ENCODE measurements around the gene LRCH2.
"Not testable (repeated sequence)": the region's sequence is repeated elsewhere in the genome, so short reads cannot be mapped to it uniquely, and the experiment has no call there.

LRCH2 gene

DNA sequence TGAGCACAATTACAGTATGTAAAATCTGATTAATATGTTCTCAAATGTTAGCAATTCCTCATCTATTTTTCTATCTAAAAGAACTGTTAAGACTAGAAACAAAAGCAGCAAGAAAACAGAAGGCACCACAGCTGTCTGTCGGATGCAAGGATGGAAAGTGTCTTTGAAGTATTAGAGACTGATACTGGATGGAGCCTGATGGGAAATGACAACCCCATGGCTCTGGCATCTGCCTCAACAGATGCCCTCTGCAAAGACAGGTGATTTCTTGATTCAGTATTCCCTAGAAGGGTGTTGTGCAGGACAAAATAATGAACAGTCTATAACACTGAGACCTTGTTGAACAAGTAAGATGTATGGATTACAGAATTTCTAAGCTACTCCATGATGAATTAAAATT, 19.7 kb downstream of the LRCH2 start:
- DNase-seq (ENCODE audit: low spot score): no peak
- TF ChIP-seq CTCF (IDR thresholded peaks at IDR 0.05; ENCODE audit: borderline replicate concordance, control extremely low read depth, extremely low read depth, insufficient read depth, missing control alignments): no peak
- in situ Hi-C loops (cut with MboI; ENCODE audit: low sequenced_read_pairs, unreplicated experiment): no loop called here

- DNase-seq (ENCODE audit: low spot score); in situ Hi-C loops (cut with MboI; ENCODE audit: low sequenced_read_pairs, unreplicated experiment): not testable (repeated sequence)
Measured at GRCh38 chrX:115209547-115209946, 24.3 kb downstream of the LRCH2 start.

- no peak for TF ChIP-seq CTCF (IDR thresholded peaks at IDR 0.05; ENCODE audit: borderline replicate concordance, control extremely low read depth, extremely low read depth, insufficient read depth, missing control alignments)
- DNase-seq (ENCODE audit: low spot score): no peak
- in situ Hi-C loops (cut with MboI; ENCODE audit: low sequenced_read_pairs, unreplicated experiment): no loop called here
Measured at GRCh38 chrX:115204040-115204439, 29.9 kb downstream of the LRCH2 start.

GRCh38 chrX:115192244-115192700, 41.6 kb downstream of the LRCH2 start:
- no peak for TF ChIP-seq CTCF (IDR thresholded peaks at IDR 0.05; ENCODE audit: borderline replicate concordance, control extremely low read depth, extremely low read depth, insufficient read depth, missing control alignments)
- in situ Hi-C loops (cut with MboI; ENCODE audit: low sequenced_read_pairs, unreplicated experiment): no loop called here
- DNase-seq (ENCODE audit: low spot score): no peak

DNA sequence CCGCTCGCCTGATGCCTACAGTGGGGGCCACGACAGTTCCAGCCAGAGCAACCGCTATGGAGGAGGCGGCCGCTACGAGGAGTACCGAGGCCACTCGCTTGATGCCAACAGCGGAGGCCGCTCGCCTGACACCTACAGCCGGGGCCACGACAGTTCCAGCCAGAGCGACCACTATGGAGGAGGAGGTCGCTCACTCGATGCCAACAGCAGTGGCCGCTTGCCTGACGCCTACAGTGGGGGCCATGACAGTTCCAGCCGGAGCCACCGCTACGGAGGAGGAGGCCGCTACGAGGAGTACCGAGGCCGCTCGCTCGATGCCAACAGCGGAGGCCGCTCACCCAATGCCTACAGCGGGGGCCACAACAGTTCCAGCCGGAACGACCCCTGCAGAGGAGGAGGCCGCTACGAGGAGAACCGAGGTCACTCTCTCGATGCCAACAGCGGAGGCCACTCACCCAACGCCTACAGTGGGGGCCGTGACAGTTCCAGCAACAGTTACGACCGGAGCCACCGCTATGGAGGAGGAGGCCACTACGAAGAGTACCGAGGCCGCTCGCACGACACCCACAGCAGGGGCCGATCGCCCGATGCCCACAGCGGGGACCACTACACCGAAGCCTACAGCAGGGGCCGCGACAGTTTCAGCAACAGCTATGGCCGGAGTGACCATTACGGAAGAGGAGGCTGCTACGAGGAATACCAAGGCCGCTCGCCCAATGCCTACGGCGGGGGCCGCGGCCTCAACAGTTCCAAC, 42.2 kb downstream of the LRCH2 start:
- no peak for TF ChIP-seq CTCF (IDR thresholded peaks at IDR 0.05; ENCODE audit: borderline replicate concordance, control extremely low read depth, extremely low read depth, insufficient read depth, missing control alignments)
- in situ Hi-C loops (cut with MboI; ENCODE audit: low sequenced_read_pairs, unreplicated experiment): no loop called here
- no peak for DNase-seq (ENCODE audit: low spot score)

GRCh38 chrX:115190636-115191489, 43.0 kb downstream of the LRCH2 start:
- in situ Hi-C loops (cut with MboI; ENCODE audit: low sequenced_read_pairs, unreplicated experiment): no loop called here
- no peak for DNase-seq (ENCODE audit: low spot score)
- no peak for TF ChIP-seq CTCF (IDR thresholded peaks at IDR 0.05; ENCODE audit: borderline replicate concordance, control extremely low read depth, extremely low read depth, insufficient read depth, missing control alignments)

Measured in GM13976 (cell line).